Activated gamma-delta T cell (primary cell): ENCODE measurements around the gene CAMK2B.
"Not testable (repeated sequence)": the region's sequence is repeated elsewhere in the genome, so short reads cannot be mapped to it uniquely, and the experiment has no call there.

Experiments used
- DNase-seq: peaks from one replicate; lab custom pipeline; 2025; lab: John Stamatoyannopoulos, UW

The CAMK2B gene

GRCh38 chr7:44193011-44193802, 132.2 kb downstream of the CAMK2B start:
- DNase-seq = no peak

- DNase-seq = no peak
Measured at GRCh38 chr7:44191171-44191570, 134.2 kb downstream of the CAMK2B start.

GRCh38 chr7:44189993-44190872, 135.2 kb downstream of the CAMK2B start:
- no peak for DNase-seq

GRCh38 chr7:44189286-44189992, 136.0 kb downstream of the CAMK2B start, which contains the start of gene GCK:
GCK (minus strand) TSS chr7:44189439; CDS start chr7:44188953, 486 bp downstream.
- no peak for DNase-seq

- DNase-seq = no peak
Measured at GRCh38 chr7:44188480-44189225, 136.7 kb downstream of the CAMK2B start.

- no peak for DNase-seq
Measured at GRCh38 chr7:44187636-44188416, 137.6 kb downstream of the CAMK2B start.

- no peak for DNase-seq
Measured at GRCh38 chr7:44186736-44187135, 138.7 kb downstream of the CAMK2B start.

- DNase-seq = no peak
Measured at GRCh38 chr7:44185729-44186128, 139.7 kb downstream of the CAMK2B start.

GRCh38 chr7:44184873-44185446, 140.4 kb downstream of the CAMK2B start:
- no peak for DNase-seq

- no peak for DNase-seq
Measured at GRCh38 chr7:44184206-44184872, 141.1 kb downstream of the CAMK2B start.

GRCh38 chr7:44183386-44183785, 142.0 kb downstream of the CAMK2B start:
- no peak for DNase-seq

- DNase-seq = no peak
Measured at GRCh38 chr7:44182827-44183226, 142.6 kb downstream of the CAMK2B start.

- no peak for DNase-seq
Measured at GRCh38 chr7:44180631-44181030, 144.8 kb downstream of the CAMK2B start.

GRCh38 chr7:44177570-44178131, 147.7 kb downstream of the CAMK2B start:
- no peak for DNase-seq

GRCh38 chr7:44176486-44176885, 148.9 kb downstream of the CAMK2B start:
- no peak for DNase-seq

GRCh38 chr7:44175730-44176129, 149.7 kb downstream of the CAMK2B start:
- DNase-seq = no peak

GRCh38 chr7:44174694-44174948, 150.8 kb downstream of the CAMK2B start:
- DNase-seq = not testable (repeated sequence)

- DNase-seq = no peak
Measured at GRCh38 chr7:44173911-44174693, 151.3 kb downstream of the CAMK2B start.
